ENCODE data around the gene NR6A1.

The NR6A1 gene

GRCh38 chr9:124489222-124489621 lies 281.9 kb downstream of the NR6A1 start:
- H3K9ac ChIP-seq (ENCODE audit: low read length) = no peak overlapping the region
- no peaks in the 10 kb centered on the region for H3K79me2 ChIP-seq (ENCODE audit: control insufficient read depth, insufficient read depth, low read length)
- no peak for DNase-seq
- H2BK5ac ChIP-seq (ENCODE audit: low read length) = no peak overlapping the region
- H3K27me3 ChIP-seq (ENCODE audit: insufficient read depth, low read length, poor library complexity) = no peaks in the 10 kb centered on the region
- H3K18ac ChIP-seq (ENCODE audit: low read length) = no peak overlapping the region
- H3K36me3 ChIP-seq (ENCODE audit: control insufficient read depth, insufficient read depth, low read length) = no peaks in the 10 kb centered on the region
- no peak overlapping the region for H4K8ac ChIP-seq (ENCODE audit: low read depth, low read length)
- no peak overlapping the region for H3K4ac ChIP-seq (ENCODE audit: low read depth, low read length)
- H3K4me1 ChIP-seq (ENCODE audit: control insufficient read depth, low read depth, low read length) = no peaks in the 10 kb centered on the region
- no peaks in the 10 kb centered on the region for H3K79me1 ChIP-seq (ENCODE audit: low read length)
- no peak overlapping the region for H3K56ac ChIP-seq (ENCODE audit: low read length)
- H3K27ac ChIP-seq (ENCODE audit: low read depth, low read length) = no peak overlapping the region
- no peak overlapping the region for H4K5ac ChIP-seq (ENCODE audit: low read length)
- H2BK15ac ChIP-seq (replicated peaks; ENCODE audit: low read depth) = no peak overlapping the region
- WGBS (ENCODE audit: extremely low coverage, insufficient coverage, low lambda C conversion rate) = no CpG with 5 or more reads among the region's 13 CpGs
- no peak overlapping the region for H3K23ac ChIP-seq (ENCODE audit: low read length)
- H2BK120ac ChIP-seq (ENCODE audit: low read depth, low read length) = no peak overlapping the region
- no peak overlapping the region for H3K4me3 ChIP-seq (ENCODE audit: low read length)
- H3K4me2 ChIP-seq (ENCODE audit: low read length) = no peak overlapping the region
- no peak overlapping the region for H2AK5ac ChIP-seq (ENCODE audit: low read length)

GRCh38 chr9:124488641-124489210 lies 282.4 kb downstream of the NR6A1 start:
- no peak overlapping the region for H2BK120ac ChIP-seq (ENCODE audit: low read depth, low read length)
- H3K23ac ChIP-seq (ENCODE audit: low read length) = no peak overlapping the region
- H2BK5ac ChIP-seq (ENCODE audit: low read length) = no peak overlapping the region
- no peak for DNase-seq
- no peak overlapping the region for H3K18ac ChIP-seq (ENCODE audit: low read length)
- no peaks in the 10 kb centered on the region for H3K79me1 ChIP-seq (ENCODE audit: low read length)
- H3K4me1 ChIP-seq (ENCODE audit: control insufficient read depth, low read depth, low read length) = no peaks in the 10 kb centered on the region
- H3K4ac ChIP-seq (ENCODE audit: low read depth, low read length) = no peak overlapping the region
- no peak overlapping the region for H3K56ac ChIP-seq (ENCODE audit: low read length)
- no peak overlapping the region for H3K9ac ChIP-seq (ENCODE audit: low read length)
- no CpG with 5 or more reads among the region's 8 CpGs for WGBS (ENCODE audit: extremely low coverage, insufficient coverage, low lambda C conversion rate)
- no peak overlapping the region for H3K27ac ChIP-seq (ENCODE audit: low read depth, low read length)
- H4K8ac ChIP-seq (ENCODE audit: low read depth, low read length) = no peak overlapping the region
- H3K36me3 ChIP-seq (ENCODE audit: control insufficient read depth, insufficient read depth, low read length) = no peaks in the 10 kb centered on the region
- H2BK15ac ChIP-seq (replicated peaks; ENCODE audit: low read depth) = no peak overlapping the region
- H2AK5ac ChIP-seq (ENCODE audit: low read length) = no peak overlapping the region
- H3K4me2 ChIP-seq (ENCODE audit: low read length) = no peak overlapping the region
- H3K4me3 ChIP-seq (ENCODE audit: low read length) = no peak overlapping the region
- H3K79me2 ChIP-seq (ENCODE audit: control insufficient read depth, insufficient read depth, low read length) = no peaks in the 10 kb centered on the region
- no peak overlapping the region for H4K5ac ChIP-seq (ENCODE audit: low read length)
- H3K27me3 ChIP-seq (ENCODE audit: insufficient read depth, low read length, poor library complexity) = no peaks in the 10 kb centered on the region

GRCh38 chr9:124487260-124488182 lies 283.6 kb downstream of the NR6A1 start:
- no peak overlapping the region for H2BK120ac ChIP-seq (ENCODE audit: low read depth, low read length)
- no peak for DNase-seq
- H3K23ac ChIP-seq (ENCODE audit: low read length) = no peak overlapping the region
- WGBS (ENCODE audit: extremely low coverage, insufficient coverage, low lambda C conversion rate) = no CpG with 5 or more reads among the region's 40 CpGs
- H3K4me1 ChIP-seq (ENCODE audit: control insufficient read depth, low read depth, low read length) = no peaks in the 10 kb centered on the region
- no peak overlapping the region for H2BK15ac ChIP-seq (replicated peaks; ENCODE audit: low read depth)
- H2AK5ac ChIP-seq (ENCODE audit: low read length) = no peak overlapping the region
- H3K4ac ChIP-seq (ENCODE audit: low read depth, low read length) = no peak overlapping the region
- no peaks in the 10 kb centered on the region for H3K79me1 ChIP-seq (ENCODE audit: low read length)
- no peak overlapping the region for H3K18ac ChIP-seq (ENCODE audit: low read length)
- no peaks in the 10 kb centered on the region for H3K36me3 ChIP-seq (ENCODE audit: control insufficient read depth, insufficient read depth, low read length)
- peak overlapping the region; percentile 16 for H3K4me2 ChIP-seq (ENCODE audit: low read length)
- H3K27me3 ChIP-seq (ENCODE audit: insufficient read depth, low read length, poor library complexity) = no peaks in the 10 kb centered on the region
- H3K4me3 ChIP-seq (ENCODE audit: low read length) = no peak overlapping the region
- H3K56ac ChIP-seq (ENCODE audit: low read length) = peak overlapping the region; percentile 28
- H3K79me2 ChIP-seq (ENCODE audit: control insufficient read depth, insufficient read depth, low read length) = no peaks in the 10 kb centered on the region
- H4K5ac ChIP-seq (ENCODE audit: low read length) = no peak overlapping the region
- H3K27ac ChIP-seq (ENCODE audit: low read depth, low read length) = no peak overlapping the region
- H2BK5ac ChIP-seq (ENCODE audit: low read length) = no peak overlapping the region
- peak overlapping the region; percentile 10 for H3K9ac ChIP-seq (ENCODE audit: low read length)
- H4K8ac ChIP-seq (ENCODE audit: low read depth, low read length) = no peak overlapping the region

- no peak overlapping the region for H2BK5ac ChIP-seq (ENCODE audit: low read length)
- H3K4me3 ChIP-seq (ENCODE audit: low read length) = no peak overlapping the region
- H3K4me2 ChIP-seq (ENCODE audit: low read length) = peak overlapping the region; percentile 16
- no peak for DNase-seq
- no peak overlapping the region for H3K18ac ChIP-seq (ENCODE audit: low read length)
- peak overlapping the region; percentile 28 for H3K56ac ChIP-seq (ENCODE audit: low read length)
- no peak overlapping the region for H3K4ac ChIP-seq (ENCODE audit: low read depth, low read length)
- no peak overlapping the region for H2AK5ac ChIP-seq (ENCODE audit: low read length)
- no peak overlapping the region for H2BK120ac ChIP-seq (ENCODE audit: low read depth, low read length)
- H3K79me2 ChIP-seq (ENCODE audit: control insufficient read depth, insufficient read depth, low read length) = no peaks in the 10 kb centered on the region
- H3K36me3 ChIP-seq (ENCODE audit: control insufficient read depth, insufficient read depth, low read length) = no peaks in the 10 kb centered on the region
- no CpG with 5 or more reads among the region's 17 CpGs for WGBS (ENCODE audit: extremely low coverage, insufficient coverage, low lambda C conversion rate)
- H3K27ac ChIP-seq (ENCODE audit: low read depth, low read length) = no peak overlapping the region
- no peak overlapping the region for H3K23ac ChIP-seq (ENCODE audit: low read length)
- H2BK15ac ChIP-seq (replicated peaks; ENCODE audit: low read depth) = no peak overlapping the region
- no peaks in the 10 kb centered on the region for H3K27me3 ChIP-seq (ENCODE audit: insufficient read depth, low read length, poor library complexity)
- no peak overlapping the region for H4K5ac ChIP-seq (ENCODE audit: low read length)
- peaks cover 2% of the 10 kb centered on the region for H3K4me1 ChIP-seq (ENCODE audit: control insufficient read depth, low read depth, low read length)
- no peaks in the 10 kb centered on the region for H3K79me1 ChIP-seq (ENCODE audit: low read length)
- H3K9ac ChIP-seq (ENCODE audit: low read length) = no peak overlapping the region
- H4K8ac ChIP-seq (ENCODE audit: low read depth, low read length) = no peak overlapping the region
Measured at GRCh38 chr9:124486778-124487259, 284.3 kb downstream of the NR6A1 start.

GRCh38 chr9:124485936-124486335 lies 285.2 kb downstream of the NR6A1 start:
- Histone ChIP-seq H4K8ac (ENCODE audit: low read depth, low read length) (no peak overlapping the region), H2BK15ac (replicated peaks; ENCODE audit: low read depth) (no peak overlapping the region), H3K4me2 (ENCODE audit: low read length) (no peak overlapping the region), H3K27me3 (ENCODE audit: insufficient read depth, low read length, poor library complexity) (no peaks in the 10 kb centered on the region), H3K79me1 (ENCODE audit: low read length) (no peaks in the 10 kb centered on the region), H2BK120ac (ENCODE audit: low read depth, low read length) (no peak overlapping the region), H3K27ac (ENCODE audit: low read depth, low read length) (no peak overlapping the region), H3K18ac (ENCODE audit: low read length) (no peak overlapping the region), H2BK5ac (ENCODE audit: low read length) (no peak overlapping the region), H3K23ac (ENCODE audit: low read length) (no peak overlapping the region), H3K4me3 (ENCODE audit: low read length) (no peak overlapping the region), H3K4ac (ENCODE audit: low read depth, low read length) (no peak overlapping the region), H4K5ac (ENCODE audit: low read length) (no peak overlapping the region), H3K36me3 (ENCODE audit: control insufficient read depth, insufficient read depth, low read length) (no peaks in the 10 kb centered on the region), H3K4me1 (ENCODE audit: control insufficient read depth, low read depth, low read length) (peaks cover 2% of the 10 kb centered on the region), H2AK5ac (ENCODE audit: low read length) (no peak overlapping the region), H3K9ac (ENCODE audit: low read length) (no peak overlapping the region), H3K56ac (ENCODE audit: low read length) (no peak overlapping the region), H3K79me2 (ENCODE audit: control insufficient read depth, insufficient read depth, low read length) (no peaks in the 10 kb centered on the region)
- DNase-seq = no peak
- no CpG with 5 or more reads among the region's 15 CpGs for WGBS (ENCODE audit: extremely low coverage, insufficient coverage, low lambda C conversion rate)

Measured in mesendoderm (in vitro differentiated cells).